Neural progenitor cell (in vitro differentiated cells): ENCODE results near the gene TSPAN17. TPM values are rescaled to one million over a fixed set of nuclear protein-coding genes. Genes with fewer than 3 reads are reported as not detected.
A peak's percentile ranks its signal among the peaks of the same experiment; 100 is the strongest.

Experiments used
- DNase-seq: peaks from one replicate; pipeline ENCODE4 v3.0.0-alpha.2; 2016; ENCODE audit warnings: low spot score
- H2AFZ ChIP-seq: fragments of 200-600 bp; sonication (generic); replicated peaks from 2 replicates; pipeline ENCODE4 v1.6.1; 2016; ENCODE audit warnings: antibody characterized with exemption
- H3F3A ChIP-seq: fragments of 200-600 bp; sonication (generic); 2 replicates; pipeline ENCODE4 v1.6.1; 2016; ENCODE audit warnings: antibody characterized with exemption, low read depth
- H3K27ac ChIP-seq: fragments of 200-600 bp; sonication (generic); 2 replicates; pipeline ENCODE4 v1.5.1; 2016; ENCODE audit warnings: mild to moderate bottlenecking
- H3K27me3 ChIP-seq: fragments of 200-600 bp; sonication (generic); 2 replicates; pipeline ENCODE4 v1.6.1; 2016; ENCODE audit warnings: mild to moderate bottlenecking, moderate library complexity
- H3K36me3 ChIP-seq: fragments of 200-600 bp; sonication (generic); 2 replicates; pipeline ENCODE4 v1.5.1; 2016
- H3K4me1 ChIP-seq: fragments of 200-600 bp; sonication (generic); 2 replicates; pipeline ENCODE4 v1.6.1; 2016; ENCODE audit warnings: mixed run types
- H3K4me2 ChIP-seq: fragments of 200-600 bp; sonication (generic); 2 replicates; pipeline ENCODE4 v1.6.1; 2016
- H3K4me3 ChIP-seq: fragments of 200-600 bp; sonication (generic); 2 replicates; pipeline ENCODE4 v1.5.1; 2016
- H3K79me2 ChIP-seq: fragments of 200-600 bp; sonication (generic); 2 replicates; pipeline ENCODE4 v1.6.1; 2016; ENCODE audit warnings: low read depth
- H3K9ac ChIP-seq: fragments of 200-600 bp; sonication (generic); 2 replicates; pipeline ENCODE4 v1.6.1; 2016
- H3K9me3 ChIP-seq: fragments of 200-600 bp; sonication (generic); 2 replicates; pipeline ENCODE4 v1.5.1; 2016; ENCODE audit warnings: low read depth
- H4K20me1 ChIP-seq: fragments of 200-600 bp; sonication (generic); 2 replicates; pipeline ENCODE4 v1.6.1; 2016; ENCODE audit warnings: low read depth
- H3K27ac Mint-ChIP-seq: 3 replicates; pipeline ENCODE4 v1.8.0; 2021; ENCODE audit warnings: mixed read lengths
- H3K27me3 Mint-ChIP-seq: 2 replicates; pipeline ENCODE4 v1.8.0; 2022; ENCODE audit warnings: low read depth, mild to moderate bottlenecking, inconsistent platforms, moderate library complexity, mixed read lengths; ENCODE audit not compliant: insufficient read depth
- H3K36me3 Mint-ChIP-seq: 3 replicates; pipeline ENCODE4 v1.8.0; 2021; ENCODE audit warnings: mixed read lengths
- H3K4me1 Mint-ChIP-seq: 3 replicates; pipeline ENCODE4 v1.8.0; 2021; ENCODE audit warnings: mixed read lengths
- H3K4me3 Mint-ChIP-seq: 3 replicates; pipeline ENCODE4 v1.8.0; 2021; ENCODE audit warnings: mild to moderate bottlenecking, moderate library complexity, mixed read lengths
- H3K9me3 Mint-ChIP-seq: 3 replicates; pipeline ENCODE4 v1.8.0; 2020; ENCODE audit warnings: mixed read lengths
- CTCF ChIP-seq: fragments of 200-600 bp; sonication (generic); IDR thresholded peaks from 2 replicates; pipeline ENCODE4 v1.5.1; 2017; ENCODE audit warnings: antibody characterized with exemption, mild to moderate bottlenecking
- EZH2 ChIP-seq: fragments of 200-600 bp; sonication (generic); IDR thresholded peaks from 2 replicates; pipeline ENCODE4 v1.6.1; 2017; ENCODE audit warnings: antibody characterized with exemption, mild to moderate bottlenecking, moderate library complexity
- EZH2phosphoT487 ChIP-seq: fragments of 200-600 bp; sonication (generic); IDR thresholded peaks from 2 replicates; pipeline ENCODE4 v1.6.1; 2017; ENCODE audit warnings: antibody characterized with exemption
- total RNA-seq: library from RNA; depleted of rRNA; stranded (reverse); fragments of >200 nt; gene quantifications from 2 replicates; pipeline ENCODE4 v1.2.3, GENCODE V29; 2015; ENCODE audit warnings: low replicate concordance

The TSPAN17 gene
- total RNA-seq, 1 donor from 2014 or later: 25.9 TPM

- no peak overlapping the region for H3K27ac ChIP-seq
- H3F3A ChIP-seq: peaks cover 22% of the 10 kb centered on the region
- H3K4me1 ChIP-seq: peaks cover 24% of the 10 kb centered on the region
- H3K27me3 Mint-ChIP-seq: peaks cover 18% of the 10 kb centered on the region
- H3K9ac ChIP-seq: no peak overlapping the region
- no peak for DNase-seq
- peaks cover 25% of the 10 kb centered on the region for H3K4me1 Mint-ChIP-seq
- no peaks in the 10 kb centered on the region for H3K36me3 ChIP-seq
- no peaks in the 10 kb centered on the region for H3K9me3 ChIP-seq
- H3K27me3 ChIP-seq: no peaks in the 10 kb centered on the region
- H4K20me1 ChIP-seq: no peaks in the 10 kb centered on the region
- H3K27ac Mint-ChIP-seq: no peak overlapping the region
- no peak overlapping the region for H2AFZ ChIP-seq
- no peaks in the 10 kb centered on the region for H3K36me3 Mint-ChIP-seq
- no peaks in the 10 kb centered on the region for H3K9me3 Mint-ChIP-seq
- no peak overlapping the region for H3K4me3 Mint-ChIP-seq
- H3K4me3 ChIP-seq: no peak overlapping the region
- H3K4me2 ChIP-seq: no peak overlapping the region
- peaks cover 1% of the 10 kb centered on the region for H3K79me2 ChIP-seq
- TF ChIP-seq EZH2phosphoT487 (no peak), CTCF (no peak)
Observed at GRCh38 chr5:176642675-176643490, 4.4 kb upstream of the TSPAN17 start.

GRCh38 chr5:176643491-176644219 is 3.6 kb upstream of the TSPAN17 start:
- H3K4me1 ChIP-seq: peaks cover 30% of the 10 kb centered on the region
- peaks cover 7% of the 10 kb centered on the region for H4K20me1 ChIP-seq
- no peaks in the 10 kb centered on the region for H3K27me3 ChIP-seq
- H3K9ac ChIP-seq: no peak overlapping the region
- Mint-ChIP-seq H3K4me3 (no peak overlapping the region), H3K27ac (no peak overlapping the region), H3K9me3 (no peaks in the 10 kb centered on the region), H3K4me1 (peaks cover 29% of the 10 kb centered on the region), H3K36me3 (no peaks in the 10 kb centered on the region), H3K27me3 (peaks cover 17% of the 10 kb centered on the region)
- peak overlapping the region; percentile 72 for H2AFZ ChIP-seq
- TF ChIP-seq CTCF: no peak
- TF ChIP-seq EZH2: no peak
- TF ChIP-seq EZH2phosphoT487: no peak
- H3K79me2 ChIP-seq: peaks cover 9% of the 10 kb centered on the region
- H3K4me3 ChIP-seq: no peak overlapping the region
- DNase-seq: no peak
- peaks cover 22% of the 10 kb centered on the region for H3F3A ChIP-seq
- no peaks in the 10 kb centered on the region for H3K36me3 ChIP-seq
- H3K27ac ChIP-seq: no peak overlapping the region
- H3K9me3 ChIP-seq: no peaks in the 10 kb centered on the region
- H3K4me2 ChIP-seq: peak overlapping the region; percentile 67

GRCh38 chr5:176644294-176644693 is 3.0 kb upstream of the TSPAN17 start:
- no peaks in the 10 kb centered on the region for H3K36me3 ChIP-seq
- Mint-ChIP-seq H3K9me3 (no peaks in the 10 kb centered on the region), H3K36me3 (no peaks in the 10 kb centered on the region), H3K4me1 (peaks cover 31% of the 10 kb centered on the region), H3K4me3 (no peak overlapping the region), H3K27me3 (peaks cover 17% of the 10 kb centered on the region), H3K27ac (no peak overlapping the region)
- no peaks in the 10 kb centered on the region for H3K27me3 ChIP-seq
- no peak overlapping the region for H3K27ac ChIP-seq
- peak; percentile 64 for DNase-seq
- H3F3A ChIP-seq: peaks cover 22% of the 10 kb centered on the region
- H3K79me2 ChIP-seq: peaks cover 15% of the 10 kb centered on the region
- H3K4me2 ChIP-seq: peak overlapping the region; percentile 67
- H3K9me3 ChIP-seq: no peaks in the 10 kb centered on the region
- H2AFZ ChIP-seq: peak overlapping the region; percentile 72
- no peak overlapping the region for H3K4me3 ChIP-seq
- TF ChIP-seq CTCF: no peak
- no peak for TF ChIP-seq EZH2phosphoT487
- TF ChIP-seq EZH2: no peak
- no peak overlapping the region for H3K9ac ChIP-seq
- H4K20me1 ChIP-seq: peaks cover 12% of the 10 kb centered on the region
- H3K4me1 ChIP-seq: peaks cover 30% of the 10 kb centered on the region
